Measurements from ENCODE around the gene RRP7A.
"Not testable (repeated sequence)": the region's sequence is repeated elsewhere in the genome, so short reads cannot be mapped to it uniquely, and the experiment has no call there.

Gene RRP7A

DNA sequence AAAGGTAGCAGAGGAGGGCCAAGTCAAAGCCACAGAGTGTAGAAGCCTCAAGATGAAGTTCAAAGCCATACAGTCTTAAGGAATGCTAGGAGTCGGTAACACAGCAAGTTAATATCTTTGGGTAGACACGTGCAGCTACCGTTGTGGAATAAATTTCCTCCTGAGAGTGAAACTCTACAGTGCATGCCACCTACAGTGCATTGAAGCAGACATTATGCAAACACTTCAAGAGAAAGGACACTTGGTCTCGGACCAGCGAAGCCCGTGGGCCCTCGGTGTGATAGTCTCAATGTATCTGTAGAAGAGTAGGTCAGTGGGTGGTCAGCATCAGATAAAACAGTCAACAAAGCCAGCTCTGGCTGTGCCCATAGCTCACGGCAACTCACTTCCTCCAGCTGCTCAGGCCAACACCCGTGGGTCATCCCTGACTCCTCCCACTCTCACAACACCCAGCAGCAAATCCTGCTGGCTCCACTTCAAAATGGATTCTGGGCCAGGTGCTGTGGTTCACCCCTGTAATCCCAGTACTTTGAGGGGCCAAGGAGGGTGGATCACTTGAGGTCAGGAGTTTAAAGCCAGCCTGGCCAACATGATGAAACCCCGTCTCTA, 24.0 kb downstream of the RRP7A start:
- DNase-seq (ENCODE audit: low spot score): not testable (repeated sequence)

DNA sequence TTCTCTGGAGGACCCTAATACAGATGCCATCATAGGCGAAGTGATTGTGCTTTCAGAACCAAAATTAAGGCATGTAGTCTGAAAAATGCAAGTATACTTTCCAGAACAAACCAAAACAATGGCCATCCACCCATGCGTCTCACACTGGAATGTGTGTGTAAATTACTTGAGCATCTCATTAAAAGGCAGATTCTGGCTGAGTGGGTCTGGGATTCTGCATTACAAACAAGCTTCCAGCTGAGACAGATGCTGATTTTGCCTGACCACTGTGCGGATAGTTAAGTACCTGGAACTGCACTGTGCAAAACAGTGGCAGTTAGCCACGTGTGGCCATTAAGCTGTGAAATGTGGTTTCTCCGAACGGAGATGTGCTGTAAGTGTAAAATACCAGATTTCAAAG, 26.2 kb downstream of the RRP7A start:
- DNase-seq (ENCODE audit: low spot score): no peak

DNA sequence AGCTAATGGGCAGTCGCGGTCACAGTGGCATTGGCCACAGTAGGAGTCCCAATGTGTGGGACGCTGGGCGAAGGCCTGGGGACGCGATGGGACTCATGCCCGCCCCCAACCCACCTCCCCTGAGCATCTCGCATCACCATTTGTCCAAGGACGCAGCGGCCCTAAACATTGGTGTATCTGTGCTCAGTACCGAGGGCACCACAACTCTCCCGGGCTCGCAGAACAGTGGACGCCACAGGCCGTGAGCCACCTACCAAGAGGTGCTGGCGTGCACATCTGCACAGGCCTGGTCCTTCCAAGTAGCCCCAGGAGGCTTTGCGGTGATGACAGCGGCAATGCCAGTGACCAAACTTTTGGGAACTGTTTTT, 27.3 kb downstream of the RRP7A start:
- DNase-seq (ENCODE audit: low spot score): no peak

DNA sequence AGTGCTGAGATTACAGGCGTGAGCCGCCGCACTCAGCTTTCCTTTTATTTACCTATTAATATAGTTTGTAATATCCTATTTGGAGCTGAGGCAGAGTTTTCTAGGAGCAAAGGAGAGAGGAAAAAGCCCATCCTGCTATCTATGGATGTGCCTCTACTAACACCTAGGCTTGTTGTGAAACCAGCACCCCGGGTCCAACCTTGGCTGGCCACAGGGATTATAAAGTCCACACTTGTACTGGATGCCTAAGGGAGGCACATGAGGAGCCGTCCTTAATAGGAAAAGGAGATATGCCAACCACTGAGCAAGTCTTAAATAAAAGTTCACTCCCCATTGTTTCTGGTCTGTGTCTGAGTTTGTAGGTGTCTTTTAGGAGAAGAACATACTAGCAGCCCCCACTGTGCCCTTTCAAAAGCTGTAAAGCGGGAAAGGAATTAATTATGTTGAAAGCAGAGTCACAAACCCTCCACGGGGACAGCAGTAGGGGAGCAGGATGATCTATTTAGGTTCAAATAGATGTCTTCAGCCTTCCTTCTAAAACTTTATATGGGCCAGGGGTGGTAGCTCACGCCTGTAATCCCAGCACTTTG, 29.3 kb downstream of the RRP7A start:
- DNase-seq (ENCODE audit: low spot score): no peak

DNA sequence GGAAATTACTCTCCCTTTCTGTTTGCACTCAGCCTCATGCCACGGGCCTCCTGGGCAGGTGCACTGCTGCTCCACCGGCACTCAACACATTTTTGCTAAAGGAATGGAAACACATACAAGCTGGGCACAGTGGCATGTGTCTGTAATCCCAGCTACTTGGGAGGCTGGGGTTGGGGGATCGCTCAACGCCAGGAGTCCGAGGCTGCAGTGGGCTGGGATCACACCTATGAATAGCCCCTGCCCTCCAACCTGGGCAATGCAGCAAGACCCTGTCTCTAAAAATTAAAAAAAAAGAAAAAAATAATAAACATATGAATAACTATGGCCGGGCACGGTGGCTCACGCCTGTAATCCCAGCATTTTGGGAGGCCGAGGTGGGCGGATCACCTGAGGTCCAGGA, 30.6 kb downstream of the RRP7A start:
- DNase-seq (ENCODE audit: low spot score): no peak

DNA sequence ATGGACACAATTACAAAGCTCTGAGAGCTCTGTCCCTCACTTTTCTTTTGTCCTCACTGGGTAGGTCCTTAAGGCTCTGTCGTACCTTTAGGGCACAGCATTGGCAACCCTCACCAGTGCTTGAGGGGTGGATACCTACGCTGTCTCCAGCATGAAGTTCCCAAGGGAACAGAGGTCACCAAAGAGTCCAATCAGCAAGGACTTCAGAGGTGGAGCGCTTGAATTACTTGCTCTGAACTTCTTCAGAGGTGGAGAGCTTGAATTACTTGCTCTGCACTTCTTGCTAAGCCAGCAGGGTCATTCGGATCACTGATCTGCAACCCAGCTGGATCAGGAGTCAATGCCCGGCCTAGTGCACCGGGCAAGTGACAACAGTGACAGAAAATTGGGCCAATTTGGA, 35.1 kb downstream of the RRP7A start:
- DNase-seq (ENCODE audit: low spot score): no peak

DNA sequence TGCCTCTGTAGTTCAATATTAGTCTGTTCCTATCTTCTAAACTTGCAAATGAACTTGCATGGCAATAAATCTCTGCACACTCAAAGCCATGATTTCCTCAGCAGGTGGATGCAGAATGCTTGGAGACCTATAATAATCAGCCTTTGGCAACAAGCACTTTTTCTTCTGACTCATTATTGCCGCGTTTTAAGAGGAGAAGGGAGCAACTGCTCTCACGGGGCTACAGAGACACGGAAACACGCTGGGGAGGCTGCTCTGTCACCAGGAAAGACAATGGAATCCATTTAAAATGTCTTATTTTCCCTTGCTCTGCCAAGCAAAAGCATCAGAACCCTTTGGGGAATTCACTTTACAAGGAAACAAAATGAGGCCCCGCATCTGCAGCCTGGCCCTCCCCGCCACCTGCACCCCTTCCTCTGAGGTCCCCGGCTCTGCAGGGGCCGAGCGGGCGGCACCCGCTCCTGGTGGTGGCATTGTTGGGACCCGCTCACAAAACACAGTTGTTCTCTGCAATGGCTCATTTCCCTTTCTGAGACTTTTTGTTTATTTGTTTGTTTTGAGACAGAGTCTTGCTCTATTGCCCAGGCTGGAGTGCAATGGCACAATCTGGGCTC, 35.9 kb downstream of the RRP7A start:
- DNase-seq (ENCODE audit: low spot score): not testable (repeated sequence)

DNA sequence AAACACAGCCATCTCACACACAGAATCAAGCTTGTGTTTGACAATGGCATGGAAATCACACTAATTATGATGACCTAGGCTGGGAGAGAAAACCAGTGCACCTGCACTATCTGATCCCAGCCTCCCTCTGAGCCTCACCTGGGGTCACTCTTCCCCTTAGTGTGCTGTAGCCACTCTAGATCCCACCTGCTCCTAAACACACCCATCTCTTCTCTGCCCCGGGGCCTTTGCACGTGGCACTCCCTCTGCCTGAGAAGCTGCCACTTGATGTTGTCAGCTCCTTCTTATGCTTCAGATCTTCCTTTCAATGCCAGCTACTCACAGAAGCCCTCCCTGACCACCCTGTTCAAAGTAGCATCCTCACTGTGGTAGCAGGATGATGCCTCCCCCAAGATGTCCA, 44.5 kb downstream of the RRP7A start:
- DNase-seq (ENCODE audit: low spot score): no peak

DNA sequence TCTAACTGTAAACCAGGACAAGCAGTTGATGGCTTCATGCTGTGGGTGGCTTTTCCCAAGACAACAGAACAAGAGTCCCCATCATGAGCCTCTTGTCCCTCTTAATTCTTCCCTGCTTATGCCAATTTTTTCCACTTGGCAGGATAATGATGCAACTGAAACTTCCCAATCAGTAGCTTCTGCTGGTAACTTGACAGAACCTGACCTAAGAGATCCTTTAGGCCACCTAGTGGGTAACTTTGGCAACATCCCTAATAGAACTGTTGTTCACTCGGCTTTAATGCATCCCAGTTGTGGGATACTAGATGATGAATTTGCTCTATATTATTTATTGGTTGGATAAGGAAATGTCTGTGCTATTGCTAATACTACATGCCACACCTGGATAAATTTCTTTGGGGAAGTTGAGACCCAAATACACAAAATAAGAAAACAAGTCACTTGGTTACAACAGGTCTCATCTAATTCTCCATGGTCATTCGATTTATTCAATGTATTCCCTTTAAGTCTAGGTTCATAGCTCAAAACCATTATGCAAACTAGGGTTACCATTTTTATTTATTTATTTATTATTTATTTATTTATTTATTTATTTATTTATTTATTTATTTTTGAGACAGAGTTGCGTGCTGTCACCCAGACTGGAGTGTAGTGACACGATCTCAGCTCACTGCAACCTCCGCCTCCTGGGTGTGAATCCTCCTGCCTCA, 46.0 kb downstream of the RRP7A start:
- peak; percentile 18 for DNase-seq (ENCODE audit: low spot score)

DNA sequence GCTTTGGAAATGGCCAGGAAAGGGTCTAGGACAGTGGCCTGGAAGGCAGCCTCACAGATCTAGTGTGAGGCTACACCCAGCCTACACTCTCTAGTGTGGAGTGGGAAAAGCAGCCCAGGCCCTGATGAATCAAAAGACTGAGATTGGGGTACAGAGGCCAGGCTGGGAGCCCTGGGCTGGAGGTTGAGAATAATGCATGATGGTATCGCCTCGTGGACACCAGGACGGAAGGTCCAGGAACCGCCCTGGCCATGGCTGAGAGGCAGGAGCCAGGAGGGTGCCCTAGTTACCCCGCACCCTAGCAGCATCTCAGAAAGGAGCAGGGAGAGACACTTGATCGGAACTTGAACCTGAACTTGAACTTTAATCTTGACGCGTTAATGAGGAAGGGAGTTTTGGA, 46.9 kb downstream of the RRP7A start:
- no peak for DNase-seq (ENCODE audit: low spot score)

DNA sequence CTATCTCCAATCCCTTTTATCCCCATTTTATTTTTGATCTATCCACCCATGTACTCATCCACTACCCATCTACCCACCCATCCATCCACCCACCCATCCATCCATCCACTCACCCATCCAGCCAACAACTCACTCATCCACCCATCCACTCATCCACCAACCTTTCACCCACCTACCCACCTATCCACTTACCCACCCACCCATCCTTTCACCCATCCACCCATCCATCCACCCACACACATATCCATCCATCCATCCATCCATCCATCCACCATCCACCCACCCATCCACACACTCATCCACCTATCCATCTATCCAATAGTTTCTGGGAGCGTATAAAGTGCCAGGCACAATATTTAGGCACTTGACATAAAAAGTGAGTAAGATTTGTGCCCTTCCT, 48.2 kb downstream of the RRP7A start:
- no peak for DNase-seq (ENCODE audit: low spot score)

DNA sequence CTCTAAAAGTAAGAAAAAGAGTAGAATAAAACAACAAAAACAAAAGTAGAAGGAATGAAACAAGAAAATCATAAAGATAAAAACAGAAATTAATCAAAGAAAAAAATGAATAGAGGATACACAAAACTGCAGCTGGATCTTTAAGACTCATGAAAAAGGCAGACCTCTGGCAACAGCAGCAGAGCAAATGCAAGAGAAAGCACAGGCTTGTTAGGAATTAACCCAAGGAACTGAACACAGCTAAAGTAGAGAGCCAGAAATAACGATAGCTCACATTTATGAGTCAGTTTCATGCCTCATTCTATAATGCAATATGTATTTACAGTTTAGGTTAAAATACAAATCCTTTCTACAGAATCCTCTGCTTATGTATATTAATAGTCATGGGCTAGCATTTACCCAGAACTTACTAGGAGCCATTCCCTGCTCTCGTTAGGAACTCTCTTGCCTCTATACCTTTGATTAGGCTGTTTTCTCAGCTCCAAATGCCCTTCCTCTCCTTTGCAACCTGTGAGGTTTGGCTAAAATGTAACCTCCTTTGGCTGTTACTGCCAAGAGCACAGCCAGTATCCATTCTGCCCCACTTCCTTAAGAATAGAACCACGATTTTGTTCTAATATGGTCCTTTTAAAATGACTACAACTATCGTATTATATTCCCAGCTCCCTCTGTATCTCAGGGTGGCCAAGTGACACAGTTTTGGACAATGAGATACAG, 49.1 kb downstream of the RRP7A start:
- no peak for DNase-seq (ENCODE audit: low spot score)

DNA sequence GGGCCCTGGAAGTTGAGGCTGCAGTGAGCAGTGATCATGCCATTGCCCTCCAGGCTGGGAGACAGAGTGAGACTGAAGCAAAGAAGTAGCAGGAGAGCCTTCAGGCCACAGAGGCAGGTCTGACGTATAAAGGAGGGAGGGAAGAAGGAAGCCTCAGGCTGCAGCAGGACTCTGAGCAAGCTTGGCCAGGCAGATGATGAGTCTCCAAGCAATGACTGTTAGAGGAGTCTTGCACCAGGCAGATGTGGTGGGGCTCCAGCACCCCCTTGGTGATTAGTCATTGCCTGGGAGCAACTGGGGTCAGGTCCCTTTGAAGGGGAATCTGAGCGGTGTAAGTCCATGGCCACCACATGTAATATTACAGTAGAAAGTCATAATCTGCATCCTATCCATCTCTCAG, 50.8 kb downstream of the RRP7A start:
- no peak for DNase-seq (ENCODE audit: low spot score)

DNA sequence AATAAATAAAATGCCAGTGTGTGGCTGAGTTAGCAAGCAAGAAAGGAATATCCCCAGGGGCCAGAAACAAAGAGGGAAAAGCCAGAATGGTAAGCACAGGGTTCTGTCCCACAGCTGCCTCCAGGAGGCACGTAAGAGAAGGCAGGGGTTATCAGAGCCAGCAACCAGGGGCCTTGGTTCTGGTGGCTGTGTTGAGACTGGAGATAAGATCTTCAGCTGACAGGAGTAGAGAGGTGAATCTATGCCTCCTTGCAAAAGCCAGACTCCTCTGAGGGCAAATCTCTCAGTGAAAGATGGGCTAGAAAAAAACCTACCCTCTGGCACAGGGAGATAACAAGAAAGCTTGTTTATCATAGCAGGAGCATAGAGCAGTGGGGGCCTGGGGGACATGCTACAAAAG, 57.6 kb downstream of the RRP7A start:
- DNase-seq (ENCODE audit: low spot score): no peak

DNA sequence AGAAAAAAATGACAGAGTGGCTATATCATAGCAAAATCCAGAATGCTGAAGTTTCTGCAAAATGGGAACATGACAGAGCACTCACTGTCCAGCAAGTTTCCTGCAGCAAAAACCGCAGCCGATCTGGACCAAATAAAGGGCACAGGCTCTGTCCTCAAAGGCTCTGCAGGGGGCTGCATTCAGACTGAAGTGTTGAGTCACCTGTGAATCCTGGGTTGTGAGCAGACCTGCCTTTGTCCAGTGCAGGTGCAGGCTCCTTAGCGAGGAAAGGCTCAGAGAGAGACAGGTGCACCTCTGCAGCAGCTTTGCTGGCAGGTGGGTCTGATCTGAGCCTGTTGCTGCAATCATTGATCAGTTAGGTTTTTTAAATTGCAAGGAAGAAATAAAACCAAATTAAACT, 58.1 kb downstream of the RRP7A start:
- no peak for DNase-seq (ENCODE audit: low spot score)

All from CD4-positive, alpha-beta T cell treated with Interleukin-6 at 100 ng/mL for 8 hours (primary cell).